NT2/D1 (cell line): ENCODE measurements around the gene PGM2.
A peak's percentile ranks its signal among the peaks of the same experiment; 100 is the strongest.
"Not testable (repeated sequence)": the region's sequence is repeated elsewhere in the genome, so short reads cannot be mapped to it uniquely, and the experiment has no call there.

Source experiments
- DNase-seq: peaks from one replicate; pipeline ENCODE4 v3.0.0-alpha.2; 2011; ENCODE audit warnings: low read depth, low spot score
- H3K27me3 ChIP-seq: 2 replicates; pipeline ENCODE4 v1.6.0; 2011; ENCODE audit warnings: mild to moderate bottlenecking; ENCODE audit not compliant: insufficient read length, insufficient read depth
- H3K36me3 ChIP-seq: 2 replicates; pipeline ENCODE4 v1.6.1; 2011; ENCODE audit warnings: mild to moderate bottlenecking, low read length, mixed read lengths; ENCODE audit not compliant: insufficient read depth, insufficient read length
- H3K4me1 ChIP-seq: 2 replicates; pipeline ENCODE4 v1.5.1; 2011; ENCODE audit not compliant: insufficient read depth, insufficient read length
- H3K4me3 ChIP-seq: 2 replicates; pipeline ENCODE4 v1.5.1; 2011; ENCODE audit warnings: low read depth; ENCODE audit not compliant: insufficient read length
- H3K9ac ChIP-seq: 2 replicates; pipeline ENCODE4 v1.6.0; 2011; ENCODE audit warnings: low read depth; ENCODE audit not compliant: insufficient read length
- H3K9me3 ChIP-seq: 2 replicates; pipeline ENCODE4 v1.5.1; 2011; ENCODE audit warnings: mild to moderate bottlenecking, low read length; ENCODE audit not compliant: insufficient read depth
- SUZ12 ChIP-seq: IDR thresholded peaks from 2 replicates; pipeline ENCODE4 v1.6.1; 2011; ENCODE audit not compliant: insufficient read length, insufficient read depth; ENCODE audit errors: extremely low read depth
- YY1 ChIP-seq: IDR thresholded peaks from 2 replicates; pipeline ENCODE4 v1.6.1; 2011; ENCODE audit not compliant: insufficient read length, insufficient read depth
- ZNF274 ChIP-seq: IDR thresholded peaks from 2 replicates; pipeline ENCODE4 v1.6.1; 2011; ENCODE audit warnings: mild to moderate bottlenecking, low read depth, low read length

PGM2 gene

DNA sequence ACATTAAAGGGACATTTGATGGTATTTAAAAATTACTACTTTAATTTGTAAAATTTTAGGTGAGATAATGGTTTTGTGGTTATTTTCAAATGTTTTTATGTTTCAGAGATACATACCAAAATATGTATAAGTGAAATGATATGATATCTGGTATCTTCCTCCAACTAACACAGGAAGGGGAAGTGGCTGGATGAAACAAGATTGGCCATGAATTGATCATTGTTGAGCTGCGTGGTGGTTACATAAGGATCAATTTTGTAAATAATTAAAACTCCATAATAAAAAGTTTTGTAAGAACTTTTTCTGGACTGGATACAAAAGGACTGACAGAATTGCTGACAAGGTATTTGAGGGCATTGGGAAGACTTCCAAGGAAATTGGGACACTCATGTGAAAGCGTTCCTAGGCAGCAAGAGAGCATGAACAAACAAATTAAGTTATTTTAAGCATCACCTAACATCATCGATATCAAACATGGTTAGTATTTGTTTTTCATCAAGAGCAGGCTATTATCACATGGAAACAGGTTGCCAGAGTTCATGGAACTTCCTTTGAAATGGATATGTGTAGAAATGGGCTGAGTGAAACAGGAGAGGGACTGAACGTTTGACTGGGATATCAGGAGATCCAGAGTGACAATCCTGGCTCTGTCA is 4.4 kb upstream of the PGM2 start:
- Histone ChIP-seq H3K27me3 (peaks cover 7% of the 10 kb centered on the region), H3K9ac (no peak overlapping the region), H3K9me3 (peaks cover 6% of the 10 kb centered on the region; the same call in 1 of the 2 replicates), H3K4me3 (no peak overlapping the region), H3K4me1 (no peaks in the 10 kb centered on the region), H3K36me3 (no peaks in the 10 kb centered on the region)
- TF ChIP-seq YY1, result no peak
- TF ChIP-seq ZNF274, result no peak
- no peak for TF ChIP-seq SUZ12
- no peak for DNase-seq

DNA sequence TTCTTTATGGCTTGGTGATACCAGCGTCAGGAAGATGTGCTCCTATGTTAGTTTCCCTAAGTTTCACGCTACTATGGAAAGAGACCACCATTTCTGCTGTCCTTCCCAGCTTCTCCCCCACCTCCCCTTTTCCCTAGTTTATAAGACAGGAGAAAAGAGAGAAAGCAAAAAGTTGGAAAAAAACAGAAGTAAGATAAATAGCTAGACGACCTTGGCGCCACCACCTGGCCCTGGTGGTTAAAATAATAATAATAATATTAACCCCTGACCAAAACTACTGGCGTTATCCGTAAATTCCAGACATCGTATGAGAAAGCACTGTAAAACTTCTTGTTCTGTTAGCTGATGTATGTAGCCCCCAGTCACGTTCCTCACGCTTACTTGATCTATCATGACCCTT is 985 bp upstream of the PGM2 start:
- H3K4me1 ChIP-seq, result not testable (repeated sequence)
- Histone ChIP-seq H3K27me3 (peaks cover 14% of the 10 kb centered on the region), H3K9ac (peak overlapping the region; percentile 74)

DNA sequence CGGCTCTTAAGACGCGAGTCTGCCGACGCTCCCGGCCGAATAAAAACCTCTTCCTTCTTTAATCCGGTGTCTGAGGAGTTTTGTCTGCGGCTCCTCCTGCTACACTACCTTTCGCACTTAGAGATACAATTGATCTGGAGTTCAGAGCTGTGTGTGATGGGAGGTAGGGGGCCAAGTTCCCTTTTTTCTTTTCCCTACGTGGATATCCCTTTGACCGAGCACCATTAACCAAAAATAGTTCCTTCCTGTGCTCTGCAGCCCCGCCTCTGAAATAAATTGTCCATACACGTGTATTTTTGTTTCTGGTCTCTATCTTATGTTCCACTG is 555 bp upstream of the PGM2 start:
- peak overlapping the region; percentile 74 for H3K9ac ChIP-seq
- peaks cover 12% of the 10 kb centered on the region for H3K36me3 ChIP-seq
- no peak for TF ChIP-seq SUZ12
- no peak for TF ChIP-seq YY1
- no peak for TF ChIP-seq ZNF274
- H3K9me3 ChIP-seq, result no peaks in the 10 kb centered on the region
- H3K4me3 ChIP-seq, result peak overlapping the region; percentile 85
- peaks cover 14% of the 10 kb centered on the region for H3K27me3 ChIP-seq
- H3K4me1 ChIP-seq, result no peaks in the 10 kb centered on the region
- DNase-seq, result no peak

More for the DNA sequence above, 985 bp upstream of the PGM2 start:
- peak overlapping the region; percentile 85 for H3K4me3 ChIP-seq
- not testable (repeated sequence) for H3K36me3 ChIP-seq, DNase-seq, H3K9me3 ChIP-seq

DNA sequence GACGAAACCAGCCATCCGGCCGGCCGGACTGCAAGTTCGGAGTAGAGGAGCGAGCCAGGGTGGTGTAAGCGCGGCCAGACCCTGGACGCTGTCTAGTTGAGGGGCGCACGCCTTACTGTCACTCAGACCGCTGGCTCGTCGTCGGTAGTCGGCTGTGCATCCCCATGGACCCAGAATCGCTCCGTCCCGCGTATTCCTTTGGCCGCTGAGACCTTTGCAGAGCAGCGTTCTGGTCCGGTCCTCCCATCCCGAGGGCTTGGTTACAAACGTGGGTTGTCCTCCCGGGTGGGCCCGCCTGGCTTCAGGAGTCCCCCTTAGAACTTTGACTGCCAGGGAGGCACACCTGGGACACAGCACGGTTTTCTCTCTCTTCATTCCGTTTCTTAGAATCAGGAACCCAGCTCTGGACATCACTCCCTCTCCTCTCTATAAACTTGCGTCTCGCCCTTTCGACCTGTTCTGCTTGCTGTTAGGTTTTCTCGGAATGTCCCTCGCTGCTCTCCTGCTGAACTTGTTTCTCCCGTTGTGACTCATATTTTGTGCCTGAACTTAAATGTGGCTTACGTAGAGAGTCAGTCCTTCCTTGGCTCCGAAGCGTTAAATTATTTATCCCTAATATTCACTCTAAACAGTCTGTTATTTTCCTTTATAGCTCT is 672 bp downstream of the PGM2 start:
- TF ChIP-seq YY1 (no peak), ZNF274 (no peak), SUZ12 (no peak)

DNA sequence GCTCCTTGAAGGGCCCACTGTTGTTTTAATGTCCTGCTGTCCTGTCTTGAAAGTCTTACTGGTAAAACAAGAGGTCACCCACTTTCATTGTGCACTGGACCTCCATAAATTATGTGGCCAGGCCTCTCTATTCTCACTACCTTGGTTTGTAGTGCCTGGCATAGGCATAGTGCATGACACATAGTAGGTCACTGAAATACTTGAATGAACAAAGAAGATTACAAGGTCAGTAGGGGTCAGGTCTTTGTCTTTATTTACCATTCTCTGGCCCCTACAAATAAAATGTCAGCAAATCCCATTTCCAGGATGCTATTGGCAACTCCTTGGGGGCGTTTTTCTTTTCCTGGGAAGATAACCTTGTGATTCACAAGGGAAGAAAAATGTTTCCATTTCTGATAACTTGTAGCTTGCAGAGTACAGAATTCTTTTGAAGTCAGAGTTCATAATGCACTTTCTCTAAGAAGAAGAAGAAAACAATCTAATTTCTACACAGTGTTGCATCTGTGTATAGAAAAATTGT is 1.4 kb downstream of the PGM2 start:
- H3K9ac ChIP-seq, result no peak overlapping the region
- H3K9me3 ChIP-seq, result no peaks in the 10 kb centered on the region
- H3K4me1 ChIP-seq, result no peaks in the 10 kb centered on the region
- peak overlapping the region; percentile 85 for H3K4me3 ChIP-seq
- DNase-seq, result no peak
- peaks cover 25% of the 10 kb centered on the region for H3K36me3 ChIP-seq
- TF ChIP-seq YY1, result no peak
- TF ChIP-seq ZNF274, result no peak
- TF ChIP-seq SUZ12, result no peak
- H3K27me3 ChIP-seq, result peaks cover 14% of the 10 kb centered on the region

More for the DNA sequence above, 672 bp downstream of the PGM2 start:
- no peak for DNase-seq
- H3K9ac ChIP-seq, result peak overlapping the region; percentile 90
- peak overlapping the region; percentile 85 for H3K4me3 ChIP-seq
- peaks cover 21% of the 10 kb centered on the region for H3K36me3 ChIP-seq
- no peaks in the 10 kb centered on the region for H3K4me1 ChIP-seq
- peaks cover 14% of the 10 kb centered on the region for H3K27me3 ChIP-seq
- H3K9me3 ChIP-seq, result no peaks in the 10 kb centered on the region

DNA sequence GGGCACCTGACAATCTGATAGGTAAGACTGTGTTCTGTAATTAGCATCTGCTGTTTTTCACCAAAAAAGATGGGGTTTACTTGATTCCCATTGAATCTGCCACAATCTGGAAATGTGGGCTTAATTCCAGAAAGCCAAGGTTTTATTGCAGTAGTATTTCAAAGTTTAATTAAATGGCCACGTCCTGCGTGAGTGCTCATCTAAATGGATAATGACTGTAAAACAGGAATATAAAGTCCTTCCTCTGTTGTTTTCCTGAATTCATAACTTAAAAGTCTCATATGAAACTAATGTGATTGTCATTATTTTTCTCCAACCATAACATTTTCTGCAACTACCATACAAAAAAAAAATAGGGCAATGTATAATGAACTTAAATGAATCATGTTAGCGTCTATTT is 2.4 kb downstream of the PGM2 start:
- H3K27me3 ChIP-seq, result peaks cover 14% of the 10 kb centered on the region

DNA sequence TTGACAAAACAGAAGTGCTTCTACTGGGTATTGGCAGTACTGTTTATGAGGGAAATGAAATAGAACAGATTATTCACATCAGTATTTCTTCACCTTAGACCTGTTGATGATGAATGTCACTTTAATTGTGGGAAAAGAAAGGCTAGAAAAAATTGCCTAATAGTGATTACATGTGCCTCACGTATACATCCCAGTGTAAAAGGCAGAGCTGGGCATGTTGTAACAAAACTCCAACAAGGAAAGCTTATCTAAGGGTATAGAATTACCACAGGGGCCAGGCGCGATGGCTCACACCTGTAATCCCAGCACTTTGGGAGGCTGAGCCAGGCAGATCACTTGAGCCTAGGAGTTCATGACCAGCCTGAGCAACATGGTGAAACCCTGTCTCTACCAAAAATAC is 4.2 kb downstream of the PGM2 start:
- Histone ChIP-seq H3K36me3 (peaks cover 45% of the 10 kb centered on the region), H3K4me1 (no peaks in the 10 kb centered on the region), H3K9me3 (no peaks in the 10 kb centered on the region), H3K9ac (no peak overlapping the region), H3K27me3 (peaks cover 8% of the 10 kb centered on the region), H3K4me3 (no peak overlapping the region)
- no peak for DNase-seq
- no peak for TF ChIP-seq ZNF274
- TF ChIP-seq YY1, result no peak
- TF ChIP-seq SUZ12, result no peak

More for the DNA sequence above, 2.4 kb downstream of the PGM2 start:
- no peak for DNase-seq
- Histone ChIP-seq H3K4me1 (no peaks in the 10 kb centered on the region), H3K4me3 (no peak overlapping the region), H3K9me3 (no peaks in the 10 kb centered on the region), H3K9ac (no peak overlapping the region), H3K36me3 (peaks cover 33% of the 10 kb centered on the region)
- no peak for TF ChIP-seq YY1
- TF ChIP-seq SUZ12, result no peak
- no peak for TF ChIP-seq ZNF274
